Choroid plexus epithelial cell (primary cell): ENCODE data around the gene PACS1.
A peak's percentile ranks its signal among the peaks of the same experiment; 100 is the strongest.

Experiments used
- DNase-seq: peaks from one replicate; pipeline ENCODE4 v3.0.0-alpha.2; 2010; ENCODE audit warnings: low read depth
- H3K4me3 ChIP-seq: 2 replicates; pipeline ENCODE4 v1.5.1; 2011; ENCODE audit warnings: low read depth, mild to moderate bottlenecking, control low read depth, low read length, moderate library complexity
- TF ChIP-seq, protein P1 (sequence below): conservative IDR thresholded peaks from 2 replicates; pipeline ENCODE4 v1.5.1; 2011; ENCODE audit warnings: low read depth, mild to moderate bottlenecking, control low read depth, inconsistent platforms, low read length, moderate library complexity

The PACS1 gene

DNA sequence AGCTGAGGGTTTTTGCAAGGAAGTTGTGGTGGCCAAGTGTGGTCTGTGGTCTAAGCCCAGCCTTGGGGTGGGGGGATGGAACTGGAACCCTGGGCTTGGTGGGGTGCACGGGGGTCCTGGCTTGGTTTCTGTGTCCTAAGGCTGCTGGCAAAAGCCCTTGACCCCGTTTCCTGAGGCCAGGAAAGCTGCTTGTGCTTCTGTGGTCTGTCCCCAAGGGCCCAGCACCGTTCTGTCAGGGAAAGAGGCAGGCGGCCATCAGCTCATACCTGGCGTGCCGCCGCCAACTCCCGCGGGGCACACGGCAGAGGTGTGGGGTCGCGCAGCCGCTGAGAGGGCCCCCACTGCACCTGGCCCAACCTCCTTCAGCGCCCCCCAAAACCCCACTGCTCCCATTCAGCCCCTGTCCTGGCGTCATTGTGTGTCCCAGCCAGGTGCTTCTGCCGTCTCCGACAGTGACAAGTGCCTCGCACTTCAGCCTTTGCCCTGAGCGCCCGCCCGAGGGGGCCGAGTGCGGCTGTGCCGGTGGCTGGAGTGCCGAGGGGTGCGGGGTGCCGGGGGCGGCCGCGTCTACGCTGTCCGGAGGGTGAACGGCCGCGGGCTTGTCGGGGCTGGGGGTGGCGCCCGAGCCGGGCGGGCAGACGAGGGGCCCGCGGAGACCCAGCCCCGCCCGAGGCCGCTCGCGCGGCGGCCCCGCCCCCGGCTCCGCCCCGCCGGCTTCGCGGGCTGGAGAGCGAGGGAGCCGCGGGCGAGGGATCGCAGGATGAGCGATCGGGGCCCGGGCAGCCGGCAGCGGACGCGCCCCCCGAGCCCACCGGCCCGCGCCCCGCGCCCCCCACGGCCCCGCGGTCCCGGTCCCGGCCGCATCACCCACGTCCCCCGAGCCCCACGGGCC lies 207.6 kb downstream of the PACS1 start, which contains the start of gene CNIH2:
CNIH2 (plus strand) TSS at position 705 of the 892 bp plus-strand sequence. CDS start 282 bp downstream, outside the sequence.
- TF ChIP-seq, protein P1, sequence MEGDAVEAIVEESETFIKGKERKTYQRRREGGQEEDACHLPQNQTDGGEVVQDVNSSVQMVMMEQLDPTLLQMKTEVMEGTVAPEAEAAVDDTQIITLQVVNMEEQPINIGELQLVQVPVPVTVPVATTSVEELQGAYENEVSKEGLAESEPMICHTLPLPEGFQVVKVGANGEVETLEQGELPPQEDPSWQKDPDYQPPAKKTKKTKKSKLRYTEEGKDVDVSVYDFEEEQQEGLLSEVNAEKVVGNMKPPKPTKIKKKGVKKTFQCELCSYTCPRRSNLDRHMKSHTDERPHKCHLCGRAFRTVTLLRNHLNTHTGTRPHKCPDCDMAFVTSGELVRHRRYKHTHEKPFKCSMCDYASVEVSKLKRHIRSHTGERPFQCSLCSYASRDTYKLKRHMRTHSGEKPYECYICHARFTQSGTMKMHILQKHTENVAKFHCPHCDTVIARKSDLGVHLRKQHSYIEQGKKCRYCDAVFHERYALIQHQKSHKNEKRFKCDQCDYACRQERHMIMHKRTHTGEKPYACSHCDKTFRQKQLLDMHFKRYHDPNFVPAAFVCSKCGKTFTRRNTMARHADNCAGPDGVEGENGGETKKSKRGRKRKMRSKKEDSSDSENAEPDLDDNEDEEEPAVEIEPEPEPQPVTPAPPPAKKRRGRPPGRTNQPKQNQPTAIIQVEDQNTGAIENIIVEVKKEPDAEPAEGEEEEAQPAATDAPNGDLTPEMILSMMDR: no peak
- DNase-seq: no peak
- H3K4me3 ChIP-seq: peak within 1 kb of the TSS; percentile 37

DNA sequence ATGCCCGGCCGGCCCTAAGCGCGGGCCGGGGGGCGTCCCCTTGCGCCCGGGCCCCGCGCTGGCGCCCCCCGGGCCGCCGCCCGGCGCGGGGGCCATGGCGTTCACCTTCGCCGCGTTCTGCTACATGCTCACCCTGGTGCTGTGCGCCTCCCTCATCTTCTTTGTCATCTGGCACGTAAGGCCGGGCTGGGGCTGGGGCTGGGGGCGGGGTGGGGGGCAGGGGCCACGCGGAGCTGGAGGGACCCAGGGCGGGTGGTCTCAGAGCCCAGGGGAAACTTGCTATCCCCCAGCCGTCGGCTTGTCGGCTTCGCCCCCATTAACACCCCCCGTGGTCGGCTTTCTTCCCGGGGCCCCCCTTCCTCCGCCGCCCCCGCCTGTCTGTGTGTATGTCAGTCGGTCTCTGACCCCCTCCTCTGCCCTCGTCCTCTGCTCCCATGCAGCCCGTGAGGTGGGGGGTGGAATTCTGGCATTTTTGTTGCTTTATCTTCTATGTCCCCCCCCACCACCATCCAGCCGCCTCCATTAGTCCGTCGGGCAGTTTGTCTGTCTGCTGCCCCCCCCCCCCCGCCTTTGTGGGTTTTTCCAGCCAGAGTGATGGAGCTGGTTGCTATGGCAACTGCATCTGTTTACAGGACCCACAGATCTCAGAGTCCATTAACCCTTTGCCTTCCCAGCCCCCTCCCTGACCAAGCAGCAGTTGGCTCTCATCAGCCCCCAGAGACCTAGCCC lies 208.5 kb downstream of the PACS1 start:
- peak; percentile 42 for DNase-seq
- peak overlapping the region; percentile 20 for H3K4me3 ChIP-seq
- TF ChIP-seq, protein P1: no peak

DNA sequence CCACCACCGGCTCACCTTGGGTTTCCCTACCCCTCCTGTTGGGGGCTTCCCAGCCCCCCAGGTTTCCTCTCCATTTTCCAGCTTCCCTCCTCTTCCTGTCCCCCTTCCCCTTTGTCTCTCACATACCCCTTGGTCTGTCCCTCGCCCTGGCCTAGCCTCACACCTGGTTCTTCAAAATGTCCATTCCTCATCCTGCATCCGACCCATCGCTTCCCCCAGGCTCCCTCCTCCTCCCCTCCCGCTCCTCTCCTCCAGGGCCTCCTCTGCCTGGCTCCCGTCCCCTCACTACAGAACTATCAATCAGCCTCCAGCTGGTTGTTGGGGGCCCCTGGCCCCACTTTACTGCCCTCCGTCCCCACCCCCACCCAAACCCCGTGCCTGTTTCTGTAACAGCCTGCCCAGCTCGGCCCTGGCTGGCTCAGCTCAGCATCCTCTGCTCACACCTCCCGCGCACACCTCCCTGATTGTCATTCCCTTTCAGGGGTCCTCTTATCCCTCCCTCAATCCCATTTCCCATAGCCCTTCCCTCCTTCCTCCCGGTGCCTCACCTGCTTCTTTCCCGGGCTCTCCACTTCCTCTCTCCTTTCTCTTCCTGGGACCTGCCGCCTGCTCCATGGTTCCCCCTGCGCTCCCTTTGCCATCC lies 209.1 kb downstream of the PACS1 start:
- no peak overlapping the region for H3K4me3 ChIP-seq
- TF ChIP-seq, protein P1: no peak
- no peak for DNase-seq

DNA sequence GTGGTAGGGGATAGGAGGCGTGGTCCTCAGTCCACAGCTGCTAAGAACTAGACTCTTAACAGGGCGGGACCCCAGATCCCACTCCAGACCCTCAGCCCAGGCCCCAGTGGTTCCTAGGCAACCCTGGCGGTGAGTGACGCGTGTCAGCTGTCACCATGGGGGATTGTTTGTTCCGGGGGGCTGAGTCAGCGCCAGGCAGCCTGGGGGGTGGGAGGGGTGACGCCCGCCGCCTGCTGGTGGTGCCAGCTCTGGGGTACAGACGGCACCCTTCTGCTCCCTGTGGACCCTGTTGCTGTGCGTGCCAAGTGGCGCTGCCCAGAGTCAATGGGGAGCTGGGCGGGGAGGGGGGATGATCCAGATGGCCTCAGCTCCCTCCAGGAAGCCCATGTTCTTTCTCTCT lies 210.4 kb downstream of the PACS1 start:
- no peak for DNase-seq

DNA sequence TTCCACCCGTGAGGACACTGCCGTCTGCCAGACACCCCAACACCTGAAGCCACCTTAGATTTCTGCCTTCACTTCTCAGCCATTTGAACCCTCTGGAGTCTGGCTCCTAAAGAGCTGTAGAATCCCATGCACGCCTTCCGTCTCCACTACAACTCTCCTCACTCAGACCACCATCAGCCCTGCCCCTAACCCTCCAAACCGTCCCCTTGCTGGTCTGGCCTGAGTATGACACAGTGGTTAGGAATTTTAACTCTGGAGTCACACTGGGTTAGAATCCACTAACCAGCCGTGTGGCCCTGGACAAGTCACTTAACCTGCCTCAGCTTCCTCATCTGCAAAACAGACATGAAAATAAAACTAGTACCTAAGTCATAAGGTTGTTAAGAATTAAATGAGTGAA lies 210.9 kb downstream of the PACS1 start:
- TF ChIP-seq, protein P1: no peak
- no peak for DNase-seq
- no peak overlapping the region for H3K4me3 ChIP-seq

More for the DNA sequence above, 210.4 kb downstream of the PACS1 start:
- H3K4me3 ChIP-seq: no peak overlapping the region
- TF ChIP-seq, protein P1: no peak

DNA sequence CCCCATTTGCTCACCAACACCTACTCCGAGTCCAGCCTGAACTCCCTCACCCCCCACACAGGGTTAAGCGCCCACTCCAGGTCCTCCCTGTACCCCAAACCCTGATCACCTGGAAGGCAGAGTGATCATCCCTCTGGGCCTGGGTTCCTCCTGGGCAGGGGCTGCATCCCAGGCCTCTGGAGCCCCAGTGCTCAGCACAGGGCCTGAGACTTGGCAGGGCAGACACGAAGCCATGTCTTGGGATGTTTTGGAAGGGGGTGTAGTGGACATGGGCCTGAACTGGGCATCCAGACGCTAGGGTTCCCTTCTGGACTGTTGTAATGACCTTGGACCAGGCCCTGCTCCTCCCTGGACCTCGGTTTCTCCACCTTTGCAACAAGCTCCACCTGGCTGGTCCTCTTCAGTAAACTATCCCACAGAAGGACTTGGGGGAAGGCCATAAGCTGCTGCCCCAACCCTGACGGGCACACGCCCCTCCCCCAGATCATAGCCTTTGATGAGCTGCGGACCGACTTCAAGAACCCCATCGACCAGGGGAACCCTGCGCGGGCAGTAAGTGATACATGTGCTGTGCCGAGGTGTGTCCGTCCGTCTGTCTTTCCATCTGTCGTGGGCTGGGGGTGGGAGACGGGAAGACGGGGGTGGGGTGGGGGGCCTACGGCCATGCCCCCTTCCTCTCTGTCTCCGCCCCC lies 211.8 kb downstream of the PACS1 start:
- DNase-seq: no peak
- TF ChIP-seq, protein P1: no peak

More for the DNA sequence above, 211.8 kb downstream of the PACS1 start:
- no peak overlapping the region for H3K4me3 ChIP-seq
